Measurements from ENCODE around the gene MYO15B. TPM values are rescaled to one million over a fixed set of nuclear protein-coding genes. Genes with fewer than 3 reads are reported as not detected.
A peak's percentile ranks its signal among the peaks of the same experiment; 100 is the strongest.

Gene MYO15B
- total RNA-seq, 2 experiments from 2014 or later = 8.9 to 19.2 TPM

DNA sequence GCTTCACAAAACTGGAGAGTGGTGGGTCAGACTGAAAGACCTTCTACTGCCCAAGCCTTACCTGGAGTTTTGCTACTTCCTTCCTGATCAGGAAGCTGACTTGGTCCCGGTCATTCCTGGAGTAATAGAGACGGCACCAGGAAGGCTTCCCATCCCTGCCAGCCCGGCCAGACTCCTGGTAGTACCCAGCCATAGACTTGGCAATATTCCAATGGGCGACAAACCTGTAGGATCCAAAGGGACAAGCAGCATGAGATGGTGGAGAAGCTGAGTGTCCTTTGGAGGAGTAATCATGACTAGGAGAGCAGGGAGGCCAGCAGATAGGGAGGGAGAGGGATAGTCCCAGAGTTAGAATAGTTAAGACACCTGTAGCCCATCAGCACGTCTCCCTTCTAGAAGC, 70.6 kb downstream of the MYO15B start:
- Histone ChIP-seq H3K79me2 (ENCODE audit: insufficient read depth, low read depth, low read length) (peaks cover 10% of the 10 kb centered on the region; the same call in 1 of the 2 replicates), H3K27ac (ENCODE audit: low read depth, low read length, poor library complexity, severe bottlenecking) (no peak overlapping the region), H2AFZ (ENCODE audit: low read length) (no peak overlapping the region), H3K9me3 (ENCODE audit: low read length) (peaks cover 9% of the 10 kb centered on the region; the same call in 1 of the 2 replicates), H3K36me3 (ENCODE audit: insufficient read depth, low read length) (peaks cover 90% of the 10 kb centered on the region), H3K9me2 (ENCODE audit: insufficient read depth, low read length) (no peaks in the 10 kb centered on the region), H4K20me1 (ENCODE audit: insufficient read depth, low read length) (no peaks in the 10 kb centered on the region), H3K4me3 (ENCODE audit: low read depth, low read length, poor library complexity, severe bottlenecking) (no peak overlapping the region), H3K4me2 (ENCODE audit: low read length) (no peak overlapping the region), H3K4me1 (ENCODE audit: insufficient read depth, low read length, poor library complexity, severe bottlenecking) (peaks cover 54% of the 10 kb centered on the region)
- DNase-seq (ENCODE audit: low spot score) = no peak
- no TSS peak for BruUV-seq (replicated peaks)
- intact Hi-C loops (cut with micrococcal nuclease; ENCODE audit: unreplicated experiment) = no loop called here
- TF ChIP-seq, protein P1, sequence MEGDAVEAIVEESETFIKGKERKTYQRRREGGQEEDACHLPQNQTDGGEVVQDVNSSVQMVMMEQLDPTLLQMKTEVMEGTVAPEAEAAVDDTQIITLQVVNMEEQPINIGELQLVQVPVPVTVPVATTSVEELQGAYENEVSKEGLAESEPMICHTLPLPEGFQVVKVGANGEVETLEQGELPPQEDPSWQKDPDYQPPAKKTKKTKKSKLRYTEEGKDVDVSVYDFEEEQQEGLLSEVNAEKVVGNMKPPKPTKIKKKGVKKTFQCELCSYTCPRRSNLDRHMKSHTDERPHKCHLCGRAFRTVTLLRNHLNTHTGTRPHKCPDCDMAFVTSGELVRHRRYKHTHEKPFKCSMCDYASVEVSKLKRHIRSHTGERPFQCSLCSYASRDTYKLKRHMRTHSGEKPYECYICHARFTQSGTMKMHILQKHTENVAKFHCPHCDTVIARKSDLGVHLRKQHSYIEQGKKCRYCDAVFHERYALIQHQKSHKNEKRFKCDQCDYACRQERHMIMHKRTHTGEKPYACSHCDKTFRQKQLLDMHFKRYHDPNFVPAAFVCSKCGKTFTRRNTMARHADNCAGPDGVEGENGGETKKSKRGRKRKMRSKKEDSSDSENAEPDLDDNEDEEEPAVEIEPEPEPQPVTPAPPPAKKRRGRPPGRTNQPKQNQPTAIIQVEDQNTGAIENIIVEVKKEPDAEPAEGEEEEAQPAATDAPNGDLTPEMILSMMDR (conservative IDR thresholded peaks at IDR 0.05; ENCODE audit: low read length) = no peak
- ChIA-PET POLR2A (interaction anchor here (0.7 to 1.6 kb wide), 5 partner anchors 9 to 57 kb away, joined by 3 to 7 read pairs (median 3); no protein-coding TSS in a partner anchor), CTCF (ENCODE audit: unreplicated experiment) (interaction anchor here (1.2 to 1.4 kb wide), 2 partner anchors 14 to 25 kb away, joined by 4 to 7 read pairs; partner anchors contain the start of gene SMIM5)

DNA sequence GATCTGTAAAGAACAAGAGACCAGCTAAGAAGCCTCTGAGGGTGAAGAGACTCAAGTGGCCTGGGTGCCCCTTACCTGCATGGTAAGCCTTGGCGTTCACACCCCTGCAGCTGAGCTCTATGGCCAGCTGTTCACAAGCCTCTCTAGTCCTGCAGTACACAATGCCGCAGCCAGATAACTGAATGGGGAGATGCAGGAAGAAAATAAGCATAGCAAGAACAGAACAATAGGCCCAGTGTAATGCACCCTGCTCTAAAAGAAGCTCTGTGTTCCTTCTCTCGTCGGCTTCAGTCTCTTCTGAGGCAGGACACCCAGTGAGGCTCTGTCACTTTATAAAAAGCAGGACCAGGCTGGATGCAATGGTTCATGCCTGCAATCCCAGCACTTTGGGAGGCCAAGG, 73.9 kb downstream of the MYO15B start:
- H3K36me3 ChIP-seq (ENCODE audit: insufficient read depth, low read length) = peaks cover 74% of the 10 kb centered on the region
- intact Hi-C loops (cut with micrococcal nuclease; ENCODE audit: unreplicated experiment) = loop anchor here (10.0 kb wide), 2 partner anchors 603 to 1073 kb away; partner anchors contain the start of genes MFSD11, SRSF2 and UBALD2
- H3K9me2 ChIP-seq (ENCODE audit: insufficient read depth, low read length) = no peaks in the 10 kb centered on the region
- no peak overlapping the region for H3K4me3 ChIP-seq (ENCODE audit: low read depth, low read length, poor library complexity, severe bottlenecking)
- TF ChIP-seq, protein P1 (conservative IDR thresholded peaks at IDR 0.05; ENCODE audit: low read length) = no peak
- TF ChIP-seq EZH2phosphoT487 (IDR thresholded peaks at IDR 0.05; ENCODE audit: borderline replicate concordance, low read depth, low read length) = no peak
- BruUV-seq (replicated peaks) = no TSS peak
- peaks cover 21% of the 10 kb centered on the region for H3K79me2 ChIP-seq (ENCODE audit: insufficient read depth, low read depth, low read length)
- peak overlapping the region; percentile 14 for H3K27ac ChIP-seq (ENCODE audit: low read depth, low read length, poor library complexity, severe bottlenecking)
- H3K9me3 ChIP-seq (ENCODE audit: low read length) = peaks cover 15% of the 10 kb centered on the region; the same call in 1 of the 2 replicates
- peak overlapping the region; percentile 3; the same call in 1 of the 2 replicates for H3K4me2 ChIP-seq (ENCODE audit: low read length)
- POLR2A ChIA-PET = interaction anchor here (0.7 to 1.7 kb wide), 2 partner anchors 27 to 1890 kb away, joined by 3 to 6 read pairs; no protein-coding TSS in a partner anchor
- CTCF ChIA-PET (ENCODE audit: unreplicated experiment) = interaction anchor here (0.6 to 1.2 kb wide), 3 partner anchors 11 to 92 kb away, joined by 3 to 4 read pairs (median 3); no protein-coding TSS in a partner anchor
- H4K20me1 ChIP-seq (ENCODE audit: insufficient read depth, low read length) = no peaks in the 10 kb centered on the region
- no peak for DNase-seq (ENCODE audit: low spot score)
- peaks cover 66% of the 10 kb centered on the region for H3K4me1 ChIP-seq (ENCODE audit: insufficient read depth, low read length, poor library complexity, severe bottlenecking)
- no peak overlapping the region for H2AFZ ChIP-seq (ENCODE audit: low read length)

DNA sequence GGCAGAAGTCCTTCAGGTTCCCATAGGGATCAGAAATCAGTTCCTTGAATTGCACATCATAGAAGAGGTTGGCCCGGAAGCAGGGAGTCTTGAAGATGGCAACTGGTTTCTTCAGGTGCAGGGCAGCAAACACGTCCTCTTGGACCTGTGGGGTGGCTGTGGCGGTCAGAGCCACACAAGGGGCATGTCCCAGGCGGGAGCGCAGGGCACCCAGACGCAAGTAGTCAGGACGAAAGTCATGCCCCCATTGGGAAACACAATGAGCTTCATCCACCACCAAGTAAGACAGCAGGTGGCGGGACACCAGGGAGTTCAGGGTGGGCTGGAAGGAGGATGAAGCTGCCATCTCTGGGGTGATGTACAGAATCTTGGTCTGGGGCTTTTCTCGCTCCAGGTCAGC, 74.9 kb downstream of the MYO15B start:
- Histone ChIP-seq H3K9me2 (ENCODE audit: insufficient read depth, low read length) (no peaks in the 10 kb centered on the region), H4K20me1 (ENCODE audit: insufficient read depth, low read length) (no peaks in the 10 kb centered on the region), H2AFZ (ENCODE audit: low read length) (no peak overlapping the region), H3K4me1 (ENCODE audit: insufficient read depth, low read length, poor library complexity, severe bottlenecking) (peaks cover 66% of the 10 kb centered on the region), H3K27ac (ENCODE audit: low read depth, low read length, poor library complexity, severe bottlenecking) (peak overlapping the region; percentile 94), H3K79me2 (ENCODE audit: insufficient read depth, low read depth, low read length) (peaks cover 31% of the 10 kb centered on the region), H3K36me3 (ENCODE audit: insufficient read depth, low read length) (peaks cover 64% of the 10 kb centered on the region), H3K4me3 (ENCODE audit: low read depth, low read length, poor library complexity, severe bottlenecking) (no peak overlapping the region), H3K4me2 (ENCODE audit: low read length) (peak overlapping the region; percentile 13; the same call in 1 of the 2 replicates), H3K9me3 (ENCODE audit: low read length) (peaks cover 15% of the 10 kb centered on the region; the same call in 1 of the 2 replicates)
- ChIA-PET CTCF (ENCODE audit: unreplicated experiment) (interaction anchor here (1.0 kb wide), 1 partner anchor 9 kb away, joined by 3 read pairs; no protein-coding TSS in a partner anchor), POLR2A (interaction anchor here (1.1 to 1.7 kb wide), 3 partner anchors 8 to 30 kb away, joined by 4 to 6 read pairs (median 6); partner anchors contain the start of gene SMIM5)
- no peak for DNase-seq (ENCODE audit: low spot score)
- no peak for TF ChIP-seq EZH2phosphoT487 (IDR thresholded peaks at IDR 0.05; ENCODE audit: borderline replicate concordance, low read depth, low read length)
- TF ChIP-seq, protein P1 (conservative IDR thresholded peaks at IDR 0.05; ENCODE audit: low read length) = no peak
- BruUV-seq (replicated peaks) = no TSS peak
- intact Hi-C loops (cut with micrococcal nuclease; ENCODE audit: unreplicated experiment) = loop anchor here (10.0 kb wide), 2 partner anchors 602 to 1072 kb away; partner anchors contain the start of genes MFSD11, SRSF2 and UBALD2

Data from OCI-LY7 (cell line).